OCI-M2 (cell line): ENCODE measurements around the gene ARPC4.

Source experiments
- DNase-seq: peaks from one replicate; lab custom pipeline; 2025; ENCODE audit not compliant: unreplicated experiment; lab: John Stamatoyannopoulos, UW

Gene ARPC4

DNA sequence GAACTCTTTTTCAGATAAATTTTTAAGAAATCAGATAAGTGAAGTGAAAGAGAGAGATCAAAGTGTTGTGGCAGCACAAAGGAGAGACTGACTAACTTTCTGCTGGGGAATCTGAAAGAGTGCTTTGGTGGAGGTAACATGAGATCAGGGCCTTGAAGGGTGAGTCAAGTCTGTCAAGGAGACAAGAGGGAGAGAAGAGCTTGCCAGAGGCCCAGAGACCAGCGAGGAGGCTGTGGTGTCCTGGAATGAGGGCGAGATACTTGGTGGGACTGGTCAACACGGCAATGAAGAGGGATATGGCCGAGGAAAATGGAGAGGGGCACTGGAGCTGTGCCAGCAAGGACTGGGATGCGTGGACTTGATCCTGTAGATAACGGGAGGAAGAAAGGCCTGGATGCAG is 5.2 kb upstream of the ARPC4 start:
- DNase-seq: no peak

GRCh38 chr3:9791127-9791526 is 1.8 kb upstream of the ARPC4 start:
- no peak for DNase-seq

DNA sequence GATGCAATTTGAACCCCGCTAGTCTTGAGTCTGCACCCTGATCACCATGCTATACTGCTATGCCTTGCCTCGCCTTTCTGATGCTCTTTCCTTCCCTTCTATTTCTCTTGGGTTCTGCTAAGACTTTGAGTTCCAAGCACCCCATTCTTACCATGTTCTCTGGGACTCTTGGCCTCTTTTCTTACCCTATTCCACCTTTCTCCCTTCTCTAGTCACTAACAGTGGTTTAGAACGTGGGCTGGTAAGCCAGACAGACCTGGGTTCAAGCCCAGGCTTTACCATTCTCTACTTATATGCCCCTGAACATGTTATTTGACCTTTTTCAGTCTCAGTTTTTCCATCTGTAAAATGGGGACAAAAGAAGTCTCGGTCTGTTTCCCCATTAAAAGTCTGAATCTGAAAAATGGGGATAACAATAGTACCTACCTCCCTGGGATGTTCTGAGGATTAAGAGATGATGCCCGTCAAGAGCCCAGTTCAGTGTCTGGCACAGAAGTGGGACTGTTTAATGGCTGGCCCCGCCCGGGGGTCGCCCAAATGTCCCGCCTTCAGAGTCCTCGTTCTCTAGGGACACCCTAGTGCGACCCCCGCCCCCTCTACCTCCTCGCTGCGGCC is 985 bp upstream of the ARPC4 start:
- DNase-seq: no peak

DNA sequence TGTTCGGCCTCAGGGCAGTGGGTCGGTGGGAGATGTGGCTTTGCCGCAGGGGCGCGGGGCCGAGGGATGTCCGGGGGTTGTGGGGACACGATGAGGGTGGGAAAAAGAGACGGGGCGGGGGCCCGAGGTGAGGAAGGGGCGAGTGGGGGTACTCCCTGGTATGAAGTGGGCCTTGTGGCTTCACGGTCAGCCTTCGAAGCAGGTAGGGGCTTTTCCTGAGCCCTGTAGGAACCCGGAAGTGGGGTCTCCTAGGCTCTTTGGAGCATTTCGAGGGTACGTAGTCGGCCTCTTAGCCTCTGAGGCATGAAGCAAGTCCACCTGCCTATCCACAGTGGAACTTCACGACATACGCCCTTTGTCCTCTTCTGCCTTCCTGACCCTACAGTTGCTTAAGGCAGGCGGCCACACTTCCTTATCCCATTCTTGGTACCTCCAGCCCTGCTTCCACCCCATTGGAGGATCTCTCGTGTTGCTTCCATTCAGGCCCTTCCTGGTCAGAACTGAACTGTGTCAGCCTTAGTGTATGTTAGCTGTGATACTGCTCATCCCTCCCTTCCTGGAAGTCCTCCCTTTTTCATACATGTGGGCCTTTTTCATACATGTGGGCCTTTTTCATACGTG is 389 bp downstream of the ARPC4 start:
- DNase-seq: no peak

GRCh38 chr3:9794400-9794799 is 1.5 kb downstream of the ARPC4 start:
- no peak for DNase-seq

GRCh38 chr3:9795207-9795606 is 2.3 kb downstream of the ARPC4 start:
- no peak for DNase-seq

GRCh38 chr3:9797196-9797945 is 4.5 kb downstream of the ARPC4 start:
- no peak for DNase-seq

DNA sequence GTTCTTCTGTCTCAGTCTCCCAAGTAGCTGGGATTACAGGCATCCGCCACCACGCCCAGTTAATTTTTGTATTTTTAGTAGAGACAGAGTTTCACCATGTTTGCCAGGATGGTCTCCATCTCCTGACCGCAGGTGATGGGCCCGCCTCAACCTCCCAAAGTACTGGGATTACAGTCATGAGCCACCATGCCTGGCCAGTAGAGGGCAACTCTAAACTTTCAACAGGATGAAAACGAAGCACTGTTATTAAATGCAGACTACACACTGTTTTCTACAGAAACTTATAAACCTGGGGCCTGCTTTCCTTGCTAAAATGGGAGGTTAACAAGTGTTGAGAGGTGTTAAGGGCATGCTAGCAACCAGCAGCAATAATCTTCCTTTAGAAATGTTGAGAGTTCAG is 7.6 kb downstream of the ARPC4 start:
- DNase-seq: no peak

DNA sequence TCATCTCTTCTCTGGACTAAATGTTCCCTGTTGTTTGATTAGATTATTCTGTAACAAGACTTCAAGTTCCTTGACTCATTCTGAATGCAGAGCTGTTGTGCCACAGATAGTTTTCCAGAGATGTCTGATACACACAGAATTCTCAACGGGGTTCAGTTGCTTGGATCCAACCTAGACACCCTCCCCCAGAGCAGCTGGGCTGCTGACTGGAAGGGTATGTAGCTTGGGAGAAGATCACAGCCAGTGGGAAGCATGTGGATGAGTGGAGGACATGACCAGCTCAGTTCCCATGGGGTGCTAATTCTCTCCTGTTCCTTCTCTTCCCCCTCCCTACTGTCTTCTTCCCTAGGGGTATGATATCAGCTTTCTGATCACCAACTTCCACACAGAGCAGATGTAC is 10.6 kb downstream of the ARPC4 start:
- no peak for DNase-seq

- DNase-seq: no peak
Measured at GRCh38 chr3:9804996-9805395, 12.1 kb downstream of the ARPC4 start.

GRCh38 chr3:9806137-9806536 is 13.3 kb downstream of the ARPC4 start:
- no peak for DNase-seq

- DNase-seq: no peak
Measured at GRCh38 chr3:9806688-9807589, 14.1 kb downstream of the ARPC4 start.

- no peak for DNase-seq
Measured at GRCh38 chr3:9807981-9808344, 15.1 kb downstream of the ARPC4 start.

DNA sequence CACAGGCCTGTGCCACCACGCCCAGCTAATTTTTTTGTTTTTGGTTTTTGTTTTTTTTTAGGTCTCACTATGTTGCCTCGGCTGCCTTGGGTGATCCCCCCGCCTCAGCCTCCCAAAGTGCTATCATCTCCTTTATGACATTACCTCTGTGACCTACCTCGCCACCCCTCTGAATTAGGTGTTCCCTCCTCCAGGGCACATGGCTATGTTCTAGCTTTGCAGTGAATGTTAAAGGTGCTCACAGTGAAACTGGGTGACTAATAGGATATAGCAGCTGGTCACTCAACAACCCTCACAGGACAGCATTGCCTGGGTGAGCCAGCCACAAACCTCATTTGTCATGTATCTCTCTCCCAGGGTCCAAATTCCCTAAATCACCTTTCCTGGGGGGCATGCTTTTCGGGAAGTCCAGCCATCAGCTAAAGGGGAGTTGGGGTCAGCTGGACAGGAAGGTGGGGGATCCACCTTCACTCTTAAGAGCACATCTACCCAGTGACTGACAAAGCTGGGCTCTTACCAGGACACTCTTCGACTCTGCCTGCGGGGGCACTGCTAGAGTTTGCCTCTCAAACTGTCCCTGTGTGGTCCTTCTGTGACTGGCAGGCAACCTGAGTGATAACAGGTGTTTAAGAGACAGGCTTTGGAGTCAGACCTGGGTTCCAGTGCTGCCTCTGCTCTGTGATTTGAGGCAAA is 15.6 kb downstream of the ARPC4 start:
- no peak for DNase-seq

DNA sequence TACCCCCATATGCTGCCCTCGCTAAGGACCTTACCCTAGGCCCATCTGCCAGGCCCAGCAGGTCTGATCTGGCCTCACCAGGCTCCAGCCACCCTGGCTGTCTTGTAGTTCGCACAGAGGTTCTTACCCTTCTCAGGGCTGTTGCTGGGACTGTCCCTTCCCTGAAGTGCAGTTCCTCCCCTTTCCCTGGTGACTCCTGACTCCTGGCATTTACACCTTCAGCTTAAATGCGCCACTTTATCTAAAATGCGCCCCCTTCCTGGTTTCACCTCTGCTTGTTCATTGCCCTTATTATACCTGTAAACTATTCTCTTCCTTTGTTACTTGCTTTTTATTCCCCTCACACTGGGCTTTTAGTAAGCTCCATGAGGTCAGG is 16.3 kb downstream of the ARPC4 start:
- no peak for DNase-seq

DNA sequence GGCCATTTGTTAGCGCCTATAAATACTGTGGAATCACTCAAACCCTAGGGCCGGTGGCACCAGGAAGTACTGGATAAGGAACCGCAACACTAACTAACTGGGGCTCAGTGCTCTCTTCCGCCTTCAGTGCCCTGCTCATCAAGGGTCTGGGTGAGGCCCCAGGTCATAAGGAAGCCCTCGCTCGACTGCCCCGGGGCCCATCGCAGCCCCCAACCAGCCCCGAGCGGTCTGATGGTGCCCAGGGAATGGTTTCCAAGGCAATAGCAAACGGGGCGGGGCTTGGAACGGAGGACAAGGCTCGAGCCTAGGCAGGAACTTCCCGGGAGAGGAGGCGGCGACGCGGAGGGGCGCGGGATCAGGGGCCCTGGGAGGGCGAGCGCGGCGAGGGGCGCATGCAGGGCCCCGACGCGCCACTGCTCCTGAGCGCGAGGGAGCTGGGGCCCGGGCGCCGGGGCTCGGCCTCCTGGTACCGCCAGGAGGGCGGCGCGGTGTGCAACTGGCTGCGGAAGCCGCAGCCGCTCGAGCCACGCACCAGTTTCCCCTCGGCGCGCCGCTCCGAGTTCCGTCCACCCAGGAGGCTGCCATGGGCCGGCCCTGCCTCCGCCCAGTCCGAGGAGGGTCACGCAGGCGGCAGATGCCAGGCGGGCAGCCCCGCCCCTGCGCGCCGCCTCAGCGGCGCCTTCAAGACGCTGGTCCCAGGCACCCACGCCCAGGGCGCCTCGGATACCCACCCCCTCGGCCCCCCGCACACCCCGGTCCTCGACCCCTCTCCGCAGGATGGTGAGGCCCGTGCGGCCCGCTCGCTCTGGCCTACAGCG is 16.9 kb downstream of the ARPC4 start, which contains the start of gene TTLL3:
TSS of gene TTLL3 (plus strand) at position 648 of the 818 bp plus-strand sequence. CDS start 400 bp downstream, outside the sequence.
- DNase-seq: no peak

DNA sequence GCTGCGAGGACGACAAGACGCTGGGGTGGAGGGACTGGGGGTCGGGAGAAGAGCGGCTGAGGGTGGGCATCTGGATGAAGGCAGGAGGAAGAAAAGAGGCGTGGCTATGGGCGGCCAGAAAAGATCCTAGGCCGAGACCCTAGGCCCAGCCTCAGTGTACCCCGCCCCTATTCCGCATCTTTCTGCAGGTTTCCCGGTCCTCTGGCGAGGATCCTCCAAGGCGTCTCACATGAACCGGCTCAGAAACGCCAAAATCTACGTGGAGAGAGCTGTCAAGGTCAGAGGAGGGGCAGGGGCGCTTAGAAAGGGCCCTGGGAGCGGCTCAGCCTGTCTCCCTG is 17.5 kb downstream of the ARPC4 start:
- no peak for DNase-seq

DNA sequence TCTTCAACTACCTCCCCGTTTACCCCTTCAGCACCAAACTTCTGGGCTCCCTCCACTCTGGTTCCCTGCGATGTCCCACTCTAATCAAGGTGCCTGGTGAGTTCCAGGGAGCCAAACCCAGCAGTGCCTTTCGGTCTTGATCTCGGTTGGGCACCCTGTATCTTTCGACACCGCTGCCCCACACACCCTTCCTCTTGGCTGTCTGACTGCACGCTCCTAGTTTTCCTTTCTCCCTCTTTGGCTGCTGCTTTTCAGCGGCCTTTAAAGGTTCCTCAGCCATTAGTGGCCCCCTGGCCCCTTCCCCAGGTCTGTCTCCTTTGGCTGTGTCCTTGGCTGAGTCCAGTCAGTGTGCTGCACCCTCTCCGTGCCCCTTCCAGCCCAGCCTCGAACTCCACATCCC is 18.0 kb downstream of the ARPC4 start:
- DNase-seq: no peak

DNA sequence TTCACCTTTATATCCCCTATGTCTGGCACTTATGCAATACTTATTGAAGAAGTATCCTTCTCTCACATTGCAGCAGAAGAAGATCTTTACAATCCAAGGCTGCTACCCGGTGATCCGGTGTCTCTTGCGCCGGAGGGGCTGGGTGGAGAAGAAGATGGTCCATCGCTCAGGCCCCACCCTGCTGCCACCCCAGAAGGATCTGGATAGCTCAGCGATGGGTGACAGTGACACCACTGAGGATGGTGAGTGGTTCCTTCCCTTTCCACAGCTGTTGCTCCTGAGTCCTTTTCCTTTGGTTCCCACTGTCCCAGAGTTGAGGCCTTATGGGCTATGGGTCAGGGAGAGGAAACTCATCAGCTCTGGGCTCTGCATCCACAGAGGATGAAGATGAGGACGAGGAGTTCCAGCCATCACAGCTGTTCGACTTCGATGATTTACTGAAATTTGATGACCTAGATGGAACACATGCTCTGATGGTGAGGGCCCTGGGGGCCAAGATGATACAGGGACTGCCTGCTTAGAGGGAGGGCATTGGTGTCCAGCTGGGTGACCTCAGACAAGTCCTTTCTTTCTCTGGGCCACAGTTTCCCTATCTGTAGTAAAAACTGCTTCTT is 20.1 kb downstream of the ARPC4 start:
- DNase-seq: no peak

DNA sequence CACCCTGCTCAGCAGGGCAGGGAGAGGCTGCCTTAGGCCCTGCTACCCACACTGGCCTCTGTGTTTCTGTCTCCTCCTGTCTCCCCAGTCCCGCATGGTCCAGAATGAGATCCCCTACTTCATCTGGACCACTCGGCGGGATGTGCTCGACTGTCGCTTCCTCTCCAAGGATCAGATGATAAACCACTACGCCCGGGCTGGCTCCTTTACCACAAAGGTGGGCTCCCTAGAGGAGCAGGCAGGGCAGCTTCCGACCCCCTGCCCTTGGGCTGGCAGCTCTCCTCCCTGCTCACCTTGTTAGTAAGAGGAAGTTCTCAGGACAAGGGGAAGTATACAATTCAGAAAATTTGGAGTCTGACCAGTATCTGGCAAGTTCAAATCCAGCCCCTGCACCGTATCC is 23.1 kb downstream of the ARPC4 start:
- DNase-seq: no peak
